SK-N-MC (cell line): Measurements from ENCODE around the gene TMEM59L.

ENCODE experiments used
- EZH2 ChIP-seq: fragments of 200-600 bp; sonication (generic); IDR thresholded peaks from one replicate; pipeline ENCODE4 v1.6.1; 2017; ENCODE audit warnings: antibody characterized with exemption
- FOXP2 ChIP-seq: optimal IDR thresholded peaks from 2 replicates; pipeline ENCODE3; 2011; ENCODE audit warnings: mild to moderate bottlenecking, moderate library complexity; ENCODE audit not compliant: insufficient read depth; ENCODE audit errors: extremely low read length, control extremely low read depth
- POLR2AphosphoS5 ChIP-seq: IDR thresholded peaks from 2 replicates; pipeline ENCODE4 v1.6.1; 2012; ENCODE audit warnings: mild to moderate bottlenecking, low read depth, low read length, borderline replicate concordance

- TF ChIP-seq POLR2AphosphoS5 (no peak), EZH2 (no peak), FOXP2 (no peak)
These were observed 9.3 kb upstream of the TMEM59L start for GRCh38 chr19:18603255-18603957.
